Frontal cortex (tissue), 4 donors: ENCODE data around the gene ATPAF1. TPM values are rescaled to one million over a fixed set of nuclear protein-coding genes. Genes with fewer than 3 reads are reported as not detected.
"Not testable (repeated sequence)": the region's sequence is repeated elsewhere in the genome, so short reads cannot be mapped to it uniquely, and the experiment has no call there.

Experiments used
- DNase-seq, 2 donors: peaks; one replicate each; pipeline ENCODE4 v3.0.0; 2012; ENCODE audit warnings: low spot score in 2 of 2
- FAIRE-seq: peaks from 2 replicates; lab custom pipeline; 2012; peaks lifted over from hg19 to GRCh38; lab: Jason Lieb, UNC
- total RNA-seq: library from RNA; depleted of rRNA; stranded (reverse); fragments of >200 nt; gene quantifications from one replicate; pipeline ENCODE4 v1.2.3, GENCODE V29; 2014
- donor health status: control.
- donor health status: control.
- donor health status: control.

Gene ATPAF1, protein sequence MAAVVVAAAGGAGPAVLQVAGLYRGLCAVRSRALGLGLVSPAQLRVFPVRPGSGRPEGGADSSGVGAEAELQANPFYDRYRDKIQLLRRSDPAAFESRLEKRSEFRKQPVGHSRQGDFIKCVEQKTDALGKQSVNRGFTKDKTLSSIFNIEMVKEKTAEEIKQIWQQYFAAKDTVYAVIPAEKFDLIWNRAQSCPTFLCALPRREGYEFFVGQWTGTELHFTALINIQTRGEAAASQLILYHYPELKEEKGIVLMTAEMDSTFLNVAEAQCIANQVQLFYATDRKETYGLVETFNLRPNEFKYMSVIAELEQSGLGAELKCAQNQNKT
- total RNA-seq, result 31.4 TPM

- DNase-seq (peak; percentile 86 to 91), FAIRE-seq (no peak)
Observed at GRCh38 chr1:46667782-46668760, at the start of gene ATPAF1. Gene ATPAF1 (minus strand): TSS chr1:46668364. CDS start chr1:46668322, 42 bp downstream.

DNA sequence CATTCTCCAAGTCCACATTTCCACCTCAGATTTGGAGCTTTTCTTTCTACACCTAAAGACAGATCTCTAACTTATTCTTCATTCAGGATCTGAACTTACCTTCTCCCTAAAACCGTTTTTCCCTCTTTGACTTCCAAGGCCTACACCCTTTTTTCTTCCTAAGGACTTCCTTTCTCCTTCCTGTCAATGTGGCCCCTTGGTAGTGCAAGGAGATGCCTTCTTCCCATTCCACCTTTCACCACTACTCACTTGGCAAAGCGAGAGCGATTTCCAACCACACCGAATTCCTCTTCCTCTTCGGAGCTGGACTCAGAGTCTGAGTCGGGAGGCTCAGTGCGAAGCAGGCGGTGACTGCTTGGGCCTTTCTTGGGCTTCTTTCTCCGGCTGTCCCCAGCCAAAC, 49.5 kb upstream of the ATPAF1 start:
- FAIRE-seq (no peak), DNase-seq (no peak)

DNA sequence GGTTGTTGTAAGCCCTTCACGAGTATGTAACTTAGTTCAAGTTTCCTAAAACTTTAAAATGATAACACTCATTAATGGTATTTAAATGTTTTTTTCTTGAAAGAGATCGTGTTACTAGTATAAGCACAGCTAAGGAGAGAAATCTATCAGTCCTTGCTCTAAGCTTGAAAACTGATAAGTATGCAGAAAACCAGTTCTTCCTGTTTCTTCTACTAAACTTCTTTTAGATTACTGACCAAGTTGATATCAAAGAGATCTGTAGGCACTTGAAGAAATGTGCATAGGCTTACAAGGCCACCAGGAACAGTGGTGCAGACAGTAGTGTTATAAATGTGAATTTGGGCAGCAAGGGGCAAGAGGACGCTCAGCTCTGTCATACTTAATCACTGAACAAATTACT, 46.8 kb upstream of the ATPAF1 start:
- FAIRE-seq, result no peak
- no peak for DNase-seq

- FAIRE-seq (no peak), DNase-seq (no peak)
Observed at GRCh38 chr1:46708121-46708520, 40.0 kb upstream of the ATPAF1 start.

DNA sequence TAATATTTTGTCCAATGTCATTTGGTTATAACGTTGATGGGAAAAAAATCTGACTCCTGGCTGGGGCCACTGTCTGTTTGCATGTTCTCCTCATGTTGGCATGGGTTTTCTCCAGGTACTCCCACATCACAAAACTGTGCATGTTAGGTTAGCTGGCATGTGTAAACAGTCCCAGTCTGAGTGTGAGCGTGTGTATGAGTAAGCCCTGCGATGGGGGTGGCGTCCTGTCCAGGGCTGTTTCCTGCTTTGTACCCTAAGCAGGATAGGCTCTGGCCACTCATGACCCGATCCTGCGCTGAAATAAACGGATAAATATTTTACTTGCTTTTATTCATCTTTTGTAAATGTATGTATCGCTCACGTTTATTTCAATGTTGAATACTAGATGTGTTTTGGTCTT, 37.2 kb upstream of the ATPAF1 start:
- DNase-seq (no peak), FAIRE-seq (no peak)

- DNase-seq (no peak), FAIRE-seq (no peak)
Observed at GRCh38 chr1:46703927-46704641, 35.9 kb upstream of the ATPAF1 start.

GRCh38 chr1:46699666-46700065, 31.5 kb upstream of the ATPAF1 start:
- no peak for DNase-seq
- no peak for FAIRE-seq

DNA sequence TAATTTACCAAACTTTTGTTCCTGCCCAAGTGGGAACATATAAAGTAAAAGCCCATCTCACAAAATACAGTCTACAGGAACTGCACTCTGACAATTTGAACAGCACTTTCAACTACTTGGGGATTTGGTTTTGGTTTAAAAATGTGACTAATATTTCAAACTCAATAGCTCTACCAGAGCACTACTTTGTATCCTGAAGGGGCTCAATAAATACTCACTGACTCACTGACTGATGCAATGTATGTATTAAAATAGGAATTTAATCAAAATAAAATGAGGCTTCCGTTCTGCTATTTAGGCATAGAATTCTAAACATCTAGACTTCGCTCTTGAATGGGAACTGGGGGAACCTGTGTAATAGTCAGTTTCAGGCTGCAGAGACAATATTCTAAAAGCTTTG, 28.9 kb upstream of the ATPAF1 start:
- FAIRE-seq (no peak), DNase-seq (no peak)

DNA sequence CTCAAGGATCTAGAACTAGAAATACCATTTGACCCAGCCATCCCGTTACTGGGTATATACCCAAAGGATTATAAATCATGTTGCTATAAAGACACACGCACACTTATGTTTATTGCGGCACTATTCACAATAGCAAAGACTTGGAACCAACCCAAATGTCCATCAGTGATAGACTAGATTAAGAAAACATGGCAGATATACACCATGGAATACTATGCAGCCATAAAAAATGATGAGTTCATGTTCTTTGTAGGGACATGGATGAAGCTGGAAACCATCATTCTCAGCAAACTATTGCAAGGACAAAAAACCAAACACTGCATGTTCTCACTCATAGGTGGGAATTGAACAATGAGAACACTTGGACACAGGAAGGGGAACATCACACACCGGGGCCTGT, 26.5 kb upstream of the ATPAF1 start:
- not testable (repeated sequence) for FAIRE-seq

DNA sequence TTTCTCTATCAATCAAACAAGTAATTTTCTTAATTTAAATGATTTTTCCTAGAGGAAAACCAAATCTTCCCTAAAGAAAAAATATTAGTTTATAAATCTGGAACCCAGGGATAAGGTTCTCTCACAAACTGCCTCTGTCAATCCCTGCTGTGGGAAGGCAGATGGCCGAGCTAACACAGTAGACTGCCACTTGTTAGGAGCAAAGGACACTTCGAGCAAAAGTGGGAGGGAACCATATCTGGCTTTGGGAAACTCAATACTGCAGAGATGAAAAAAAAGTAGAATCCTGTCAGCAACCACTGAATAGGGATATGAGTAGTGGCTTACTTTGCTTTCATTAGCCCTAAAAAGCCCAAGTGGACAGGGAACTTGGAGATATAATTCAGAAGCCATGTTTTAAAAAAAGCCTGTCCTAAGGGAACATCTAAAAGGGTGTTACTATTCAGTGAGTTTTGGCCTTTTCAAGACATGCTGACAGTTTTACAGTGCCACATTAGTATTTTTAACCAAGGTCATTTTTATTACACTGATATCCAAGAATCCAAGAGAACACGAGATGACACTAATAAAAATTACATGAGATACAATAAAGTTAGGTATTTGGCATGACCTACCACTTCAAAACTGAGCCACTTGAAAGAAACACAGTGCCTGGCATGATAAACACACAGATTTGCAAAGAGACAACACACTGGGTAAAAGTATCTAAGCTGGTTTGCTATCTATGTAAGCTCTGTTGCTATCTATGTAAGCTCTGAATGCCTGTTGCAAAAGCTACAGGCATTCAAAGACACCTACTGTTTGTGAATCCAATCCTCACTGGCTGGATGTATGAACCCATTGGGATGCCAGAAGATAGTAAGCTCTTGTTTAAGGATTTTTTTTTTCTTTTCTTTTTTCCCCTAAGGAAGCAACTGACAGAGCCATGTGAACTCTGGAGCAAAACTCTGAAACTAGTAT, 24.9 kb upstream of the ATPAF1 start:
- DNase-seq (no peak), FAIRE-seq (no peak)

More for the DNA sequence above, 26.5 kb upstream of the ATPAF1 start:
- DNase-seq, result not testable (repeated sequence)

DNA sequence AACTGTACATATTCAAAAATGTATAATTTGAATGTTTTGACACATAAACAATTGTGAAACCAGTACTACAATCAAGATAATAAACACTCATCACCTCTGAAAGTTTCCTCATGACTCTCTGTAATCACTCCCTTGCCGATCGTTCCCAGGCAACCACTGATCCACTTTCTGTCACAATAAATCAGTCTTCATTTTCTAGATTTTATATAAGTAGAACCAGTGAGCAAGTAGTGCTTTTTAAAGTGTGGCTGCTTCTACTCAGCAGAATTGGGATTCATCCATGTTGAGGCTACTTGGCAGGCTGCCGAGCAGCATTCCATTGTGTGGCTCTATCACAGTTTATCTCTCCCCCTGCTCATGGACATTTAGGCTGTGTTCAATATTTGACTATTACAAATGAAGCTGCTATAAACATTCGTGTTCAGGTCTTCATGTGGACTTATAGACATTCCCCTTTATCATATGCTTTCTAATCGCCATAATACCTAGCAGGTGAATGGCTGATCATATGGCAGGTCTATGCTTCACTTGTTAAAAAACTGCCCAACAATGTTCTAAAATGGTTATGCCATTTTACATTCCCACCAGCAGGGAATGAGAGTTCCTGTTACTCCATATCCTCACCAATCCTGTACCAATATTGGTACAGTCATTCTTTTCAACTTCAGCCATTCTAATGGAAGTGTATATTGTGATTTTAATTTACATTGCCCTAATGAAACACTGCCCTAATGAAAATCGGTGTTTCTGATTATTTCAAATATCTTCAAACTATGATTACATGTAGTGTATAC, 24.0 kb upstream of the ATPAF1 start:
- FAIRE-seq (no peak), DNase-seq (no peak)

- no peak for FAIRE-seq
- no peak for DNase-seq
Observed at GRCh38 chr1:46690931-46691421, 22.8 kb upstream of the ATPAF1 start.

GRCh38 chr1:46689897-46690296, 21.7 kb upstream of the ATPAF1 start:
- DNase-seq (no peak), FAIRE-seq (no peak)

DNA sequence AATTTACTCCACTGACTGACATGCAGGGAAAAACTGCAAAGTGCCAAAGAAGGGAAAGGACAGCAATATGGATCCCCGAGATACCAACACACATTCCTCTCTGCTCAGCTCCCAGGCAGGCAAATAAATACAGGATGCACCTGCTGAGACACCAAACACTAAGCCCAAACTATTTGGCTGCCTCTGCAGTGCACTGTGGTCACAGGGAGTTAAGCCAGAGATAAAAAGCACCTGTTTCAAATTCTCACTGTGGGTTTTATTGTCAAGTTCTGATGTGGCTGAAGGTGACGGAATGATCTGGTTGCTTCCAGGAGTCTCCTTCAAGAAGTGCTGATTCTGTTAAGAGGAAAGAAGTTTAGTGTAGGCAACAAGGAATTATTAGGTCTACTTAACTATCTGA, 21.2 kb upstream of the ATPAF1 start:
- FAIRE-seq (no peak), DNase-seq (no peak)

DNA sequence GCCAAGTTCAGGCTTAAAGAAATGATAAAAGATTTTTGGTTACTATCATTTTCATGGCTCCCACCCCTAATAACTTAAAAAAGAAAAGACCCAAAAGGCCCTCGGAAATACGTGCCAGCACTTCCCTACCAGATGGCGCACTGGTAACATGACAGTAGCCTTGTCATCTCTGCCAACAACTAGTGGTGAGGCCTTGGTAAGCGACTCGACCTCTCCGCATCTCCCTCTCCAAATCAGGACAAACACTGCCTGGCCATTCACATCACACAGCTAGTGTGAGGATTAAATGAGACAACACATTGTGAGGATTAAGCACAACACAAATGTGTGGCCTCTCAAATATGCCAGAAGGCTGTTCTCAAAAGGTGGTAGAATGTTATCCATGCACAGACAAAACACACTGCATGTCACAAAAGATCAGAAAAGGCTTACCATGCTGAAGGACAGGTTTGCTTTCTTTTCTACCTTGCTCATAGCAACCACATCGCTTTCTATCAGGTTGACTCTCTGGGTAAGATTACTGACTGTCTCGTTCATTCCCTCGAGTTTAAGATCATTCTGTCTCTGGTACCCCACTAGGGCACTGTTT, 19.9 kb upstream of the ATPAF1 start:
- FAIRE-seq (no peak), DNase-seq (no peak)

DNA sequence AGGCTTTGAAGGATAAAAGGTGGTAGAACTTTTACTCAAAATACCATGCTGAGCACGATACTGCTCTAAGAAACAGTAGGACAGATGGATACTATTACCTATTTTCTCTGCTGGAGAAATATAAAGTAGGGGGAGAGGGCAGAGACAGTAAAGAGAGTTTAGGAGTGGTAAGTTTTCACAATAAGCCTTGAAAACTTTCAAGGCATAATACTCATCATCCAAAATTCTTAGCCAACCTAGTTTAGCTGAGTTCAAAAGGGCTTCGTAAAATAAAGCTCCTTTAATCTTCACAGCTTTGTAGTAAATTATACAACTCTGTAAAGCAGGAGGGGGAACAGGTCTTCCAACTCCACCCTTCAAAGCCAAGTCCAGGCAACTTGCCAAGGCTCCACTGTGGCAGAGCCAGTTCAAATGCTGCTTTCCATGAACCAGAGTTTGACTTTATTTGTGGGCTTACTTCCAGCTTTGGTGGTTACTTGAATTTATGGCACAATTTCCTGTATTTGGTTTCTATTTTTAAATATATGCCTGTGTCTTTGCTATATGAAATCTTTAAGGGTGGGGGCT, 19.0 kb upstream of the ATPAF1 start:
- DNase-seq (no peak), FAIRE-seq (no peak)

GRCh38 chr1:46686255-46686654, 18.1 kb upstream of the ATPAF1 start:
- DNase-seq (no peak), FAIRE-seq (no peak)

DNA sequence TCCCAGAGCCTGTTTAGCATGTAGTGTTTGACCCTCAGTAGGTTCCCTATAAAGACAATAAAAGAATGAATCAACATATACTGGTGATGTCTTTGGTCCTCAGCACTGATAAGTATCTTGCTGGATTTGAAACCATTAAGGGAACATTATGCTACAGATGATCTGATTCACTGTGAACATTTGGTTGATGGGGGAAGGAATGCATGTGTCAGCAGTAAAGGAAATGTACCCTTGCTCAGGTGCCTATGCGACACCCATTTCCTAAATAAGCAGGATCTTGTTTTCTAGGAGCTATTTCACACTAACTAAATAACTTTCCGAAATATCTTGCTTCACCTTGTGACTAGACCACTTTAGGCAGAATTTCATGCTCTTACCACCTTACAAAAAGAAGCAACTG, 16.5 kb upstream of the ATPAF1 start:
- DNase-seq (no peak), FAIRE-seq (no peak)
